Ramos (cell line): ENCODE results near the gene SPATA12.
"Not testable (repeated sequence)": the region's sequence is repeated elsewhere in the genome, so short reads cannot be mapped to it uniquely, and the experiment has no call there.

ENCODE experiments used
- in situ Hi-C: fragments of 300-500 bp; cut with MboI; formaldehyde crosslinking; loops from one replicate; pipeline ENCODE4 v1.14.3; 2022; ENCODE audit warnings: low sequenced_read_pairs; ENCODE audit not compliant: unreplicated experiment

SPATA12 gene

DNA sequence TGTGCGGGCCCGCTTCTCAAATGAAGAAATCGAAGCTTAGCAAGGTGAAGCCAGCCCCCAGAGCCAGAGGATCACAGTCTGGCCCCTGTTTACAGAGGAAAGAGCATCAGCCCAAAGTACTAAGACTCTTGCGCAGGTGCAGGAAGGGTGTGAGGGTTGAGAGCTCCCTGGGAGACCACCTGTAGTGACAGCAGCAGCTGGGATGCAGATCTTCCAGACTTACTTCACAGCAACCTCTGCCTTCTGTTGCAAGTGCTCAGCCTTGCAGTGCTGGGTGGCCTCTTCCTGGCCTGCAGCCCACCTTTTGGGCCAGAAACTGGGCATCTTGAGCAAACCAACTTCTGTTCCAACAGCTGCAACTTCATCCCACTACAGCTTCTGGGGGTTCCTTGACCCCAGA is 19.7 kb downstream of the SPATA12 start:
- in situ Hi-C loops: no loop called here

DNA sequence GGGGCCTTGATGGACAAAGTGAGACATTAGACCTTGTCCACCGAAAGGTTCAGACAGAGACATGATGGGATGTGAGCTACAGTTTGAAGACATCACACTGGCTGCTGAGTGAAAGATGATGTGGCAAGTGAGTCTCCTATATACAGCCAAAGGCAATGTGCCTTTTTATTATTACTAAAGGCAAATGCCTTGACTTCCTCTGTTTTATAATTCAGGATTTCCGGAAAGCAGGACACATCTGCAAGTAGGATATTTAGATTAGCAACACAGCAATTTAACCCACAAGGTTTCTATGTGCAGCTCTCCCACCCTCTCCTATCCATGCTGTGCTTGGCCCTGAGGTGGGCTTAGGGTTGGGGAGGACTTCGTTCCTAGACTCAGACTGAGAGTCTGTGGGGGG is 20.7 kb downstream of the SPATA12 start:
- in situ Hi-C loops: no loop called here

DNA sequence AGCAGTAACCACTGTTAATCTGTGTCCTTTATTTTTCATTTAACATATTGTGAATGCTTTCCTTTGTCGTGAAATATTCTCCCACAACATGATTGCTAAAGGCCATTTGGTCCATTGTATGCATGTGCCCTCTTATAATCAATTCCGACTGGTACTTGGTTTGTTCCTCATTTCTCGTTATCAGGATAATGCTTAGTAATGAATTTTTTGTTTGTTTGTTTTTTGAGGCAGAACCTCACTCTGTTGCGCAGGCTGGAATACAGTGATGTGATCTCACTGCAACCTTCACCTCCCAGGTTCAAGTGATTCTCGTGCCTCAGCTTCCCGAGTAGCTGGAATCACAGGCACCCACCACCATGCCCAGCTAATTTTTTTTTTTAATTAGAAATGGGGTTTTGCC is 22.0 kb downstream of the SPATA12 start:
- in situ Hi-C loops: no loop called here

DNA sequence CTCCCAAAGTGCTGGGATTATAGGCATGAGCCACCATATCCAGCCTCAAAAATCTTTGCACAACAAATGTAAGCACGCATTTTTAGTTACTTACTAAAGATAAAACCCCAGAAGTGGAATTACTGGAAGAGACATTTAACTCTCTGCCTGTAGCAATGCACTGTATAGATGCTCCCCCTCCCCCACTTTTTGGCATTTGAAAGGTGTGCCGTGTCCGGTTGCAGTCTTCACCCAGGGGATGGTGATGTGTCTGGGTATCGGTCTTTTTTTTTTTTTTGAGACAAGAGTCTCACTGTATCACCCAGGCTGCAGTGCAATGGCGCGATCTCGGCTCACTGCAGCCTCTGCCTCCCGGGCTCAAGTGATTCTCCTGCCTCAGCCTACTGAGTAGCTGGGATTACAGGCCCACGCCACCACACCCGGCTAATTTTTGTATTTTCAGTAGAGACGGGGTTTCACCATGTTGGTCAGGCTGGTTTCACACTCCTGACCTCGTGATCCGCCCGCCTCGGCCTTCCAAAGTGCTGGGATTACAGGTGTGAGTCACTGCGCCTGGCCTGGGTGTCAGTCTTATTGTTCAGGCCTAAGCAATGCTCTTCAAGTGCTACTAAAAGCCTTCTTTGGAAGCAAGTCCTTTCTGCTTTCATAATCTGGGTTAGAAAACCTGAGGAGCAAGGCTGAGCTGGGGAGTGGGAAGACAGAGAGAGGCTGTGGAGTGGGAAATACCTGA is 23.0 kb downstream of the SPATA12 start:
- in situ Hi-C loops: not testable (repeated sequence)

DNA sequence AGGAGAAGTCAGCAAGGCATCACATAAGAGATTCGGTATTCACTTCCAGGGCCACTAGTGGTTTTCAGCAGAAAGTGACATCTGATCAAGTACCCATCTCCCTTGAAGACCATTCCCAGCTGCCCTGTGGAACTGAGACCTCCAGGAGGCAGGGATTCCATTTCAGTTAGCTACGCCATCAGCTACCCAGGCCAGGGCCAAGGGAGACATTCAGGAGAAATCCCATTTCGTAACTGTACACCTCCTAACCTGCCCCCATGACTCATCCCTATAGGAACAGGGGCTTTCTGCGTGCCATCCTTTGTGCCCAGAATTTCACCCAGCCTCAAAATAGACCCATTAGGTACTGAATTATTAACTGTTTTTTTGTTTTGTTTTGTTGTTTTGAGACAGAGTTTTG is 24.7 kb downstream of the SPATA12 start:
- in situ Hi-C loops: no loop called here

DNA sequence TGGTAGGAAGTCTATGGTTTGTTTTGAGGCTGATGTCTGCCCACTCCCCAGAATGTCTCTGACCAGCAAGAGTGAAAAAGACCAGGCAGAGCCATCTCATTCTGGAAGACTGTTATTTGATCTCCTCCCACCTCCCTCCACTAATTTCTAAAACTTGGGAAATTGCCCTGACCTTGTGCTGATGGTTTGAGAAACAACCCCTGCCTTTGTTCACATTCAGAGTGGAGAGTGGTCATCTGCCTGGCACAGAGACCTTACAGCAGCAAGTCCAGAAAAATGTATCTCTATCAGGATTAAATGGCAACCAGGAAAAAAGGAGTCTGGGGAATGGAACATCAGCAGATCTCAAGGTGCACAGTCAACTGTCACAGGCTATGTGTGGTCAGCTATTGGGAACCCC is 25.7 kb downstream of the SPATA12 start:
- in situ Hi-C loops: no loop called here

DNA sequence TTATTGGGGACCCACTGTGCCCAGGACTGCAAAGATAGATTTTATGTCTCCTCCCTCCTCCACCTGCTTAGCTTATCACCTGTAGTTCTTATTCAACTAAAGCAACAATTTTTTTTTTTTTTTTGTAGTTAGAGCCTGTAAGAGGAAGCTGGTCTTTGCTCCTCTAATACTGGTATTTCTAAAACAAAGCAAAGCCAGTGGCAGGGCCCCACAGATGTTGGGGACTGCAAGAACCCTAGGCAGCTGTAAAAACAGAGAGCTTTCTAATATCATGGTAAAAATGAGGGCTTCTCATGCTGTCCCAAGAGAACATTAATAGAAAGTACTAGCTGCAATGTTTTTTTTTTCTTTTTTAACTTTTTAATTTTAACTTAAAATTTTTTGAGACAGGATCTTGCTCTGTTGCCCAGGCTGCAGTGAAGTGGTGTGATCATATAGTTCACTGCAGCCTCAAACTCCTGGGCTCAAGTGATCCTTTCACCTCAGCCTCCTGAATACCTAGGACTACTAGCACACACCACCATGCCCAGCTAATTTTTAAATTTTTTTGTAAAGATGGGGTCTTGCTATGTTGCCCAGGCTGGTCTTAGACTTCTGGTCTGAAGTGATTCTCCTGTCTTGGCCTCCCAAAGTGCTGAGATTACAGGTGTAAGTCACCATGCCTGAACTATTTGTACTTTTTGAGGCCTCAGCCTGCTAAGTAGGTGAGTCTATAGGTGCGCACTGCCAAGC is 27.1 kb downstream of the SPATA12 start:
- in situ Hi-C loops: no loop called here

DNA sequence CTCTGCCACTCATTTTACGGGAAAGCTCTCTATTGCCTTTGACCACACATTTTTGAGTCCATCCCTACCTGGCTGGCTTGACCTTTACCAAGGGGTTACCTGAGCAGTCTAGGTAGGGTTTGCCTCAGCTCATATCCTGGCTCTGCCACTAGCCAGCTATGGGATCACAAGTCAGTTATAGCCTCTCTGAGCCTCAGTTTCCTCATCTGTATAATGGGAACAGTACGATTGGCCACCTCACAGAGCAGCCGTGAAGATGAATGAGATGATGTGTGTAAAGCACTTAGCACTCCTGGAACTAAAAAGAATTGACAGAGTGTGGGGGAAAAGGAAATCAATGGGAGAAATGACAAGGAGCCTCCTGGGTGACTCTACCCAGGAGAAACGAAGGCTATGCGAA is 28.0 kb downstream of the SPATA12 start:
- in situ Hi-C loops: no loop called here

DNA sequence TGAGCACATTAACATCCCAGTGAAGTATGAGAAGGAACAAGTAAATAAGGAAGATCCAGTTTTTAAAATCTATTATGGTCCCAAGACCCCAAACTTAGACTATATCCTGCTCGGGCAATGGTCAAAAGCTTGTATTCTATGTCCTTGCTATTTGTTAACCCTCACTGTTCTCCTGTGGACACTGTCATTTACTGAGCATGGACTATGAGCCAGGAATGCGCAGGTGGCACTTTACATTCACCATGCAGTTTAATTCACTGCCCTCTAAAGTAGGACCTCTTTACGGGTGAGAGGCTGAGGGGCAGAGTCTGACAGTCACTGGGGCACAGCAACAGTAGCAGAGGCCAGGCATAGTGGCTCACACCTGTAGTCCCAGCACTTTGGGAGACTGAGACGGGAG is 28.6 kb downstream of the SPATA12 start:
- in situ Hi-C loops: no loop called here

DNA sequence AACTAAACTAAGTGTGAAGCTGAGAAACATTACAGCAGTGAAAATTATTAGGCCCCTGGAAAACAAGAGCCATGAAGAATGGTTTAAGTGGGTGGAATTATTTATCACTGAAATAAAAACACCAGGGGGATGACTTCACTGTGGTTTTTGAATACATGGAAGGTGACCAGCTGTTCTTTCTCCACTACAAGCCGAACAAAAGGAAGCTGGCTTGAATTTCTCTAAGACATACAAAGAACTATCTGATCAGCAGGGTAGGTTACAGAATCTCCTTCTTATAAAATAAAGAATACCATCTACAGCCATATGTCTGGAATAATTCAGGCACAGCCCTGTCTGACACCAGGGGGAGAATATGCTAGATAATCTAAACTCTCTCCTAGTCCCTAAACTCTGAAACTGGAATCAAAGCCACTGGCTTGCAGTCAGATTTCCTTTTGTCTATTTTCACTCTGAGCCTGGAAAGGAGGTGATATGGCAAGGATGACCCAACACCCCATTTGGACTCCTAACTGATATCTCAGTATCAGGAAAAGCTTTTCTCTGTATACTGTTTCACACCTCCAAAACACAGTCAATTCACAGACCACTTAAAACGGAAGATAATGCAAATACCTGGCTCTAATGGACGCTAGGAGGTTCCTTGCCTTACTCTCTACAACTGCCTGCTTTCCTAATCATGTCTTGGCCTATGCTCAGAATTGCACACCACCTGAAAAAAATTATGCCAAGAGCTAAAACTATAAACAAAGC is 31.2 kb downstream of the SPATA12 start:
- in situ Hi-C loops: no loop called here

DNA sequence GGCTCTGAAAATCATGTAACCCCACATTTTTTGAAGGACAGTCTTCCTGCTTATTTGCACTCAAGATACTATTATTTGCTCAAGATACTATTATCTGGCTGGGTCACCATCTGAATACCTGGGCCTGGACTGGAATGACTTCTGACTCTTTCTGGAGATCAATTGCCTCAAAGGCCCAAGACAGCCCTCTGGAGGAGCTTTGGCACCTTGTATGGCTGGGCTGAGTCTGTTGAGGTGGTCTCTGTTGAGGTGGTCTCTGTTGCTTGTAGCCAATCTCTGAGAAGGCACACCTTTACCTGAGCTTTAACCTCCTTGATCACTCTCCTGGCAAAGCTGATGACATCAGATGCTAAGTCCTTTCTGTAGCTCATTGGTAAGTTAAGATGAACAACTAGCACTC is 33.0 kb downstream of the SPATA12 start:
- in situ Hi-C loops: no loop called here

DNA sequence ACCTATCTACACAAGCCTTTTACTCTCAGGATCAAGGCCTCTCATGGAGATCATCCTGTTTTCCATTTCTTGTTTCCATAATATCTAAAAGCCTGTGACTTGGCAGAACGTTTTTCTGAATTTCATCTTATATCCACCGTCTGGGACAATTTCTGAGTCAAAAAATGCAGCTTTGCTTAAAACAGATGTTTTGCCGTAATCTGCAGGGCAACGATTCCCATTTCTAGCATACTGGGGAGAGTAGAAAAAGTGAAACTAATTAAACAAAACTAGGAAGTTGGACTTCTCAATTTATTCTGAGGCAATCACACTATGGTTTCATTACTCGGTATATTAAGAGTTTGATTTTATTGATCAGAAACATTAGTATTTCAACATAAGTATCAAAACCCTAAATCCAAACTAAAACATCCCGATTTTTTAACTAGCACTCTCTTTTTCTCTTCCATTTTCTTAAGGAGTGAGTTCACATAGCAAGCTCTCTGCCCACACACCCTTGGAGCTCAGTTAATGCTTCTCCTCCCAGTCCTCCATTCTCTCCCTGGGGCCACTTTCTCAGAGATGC is 33.6 kb downstream of the SPATA12 start:
- in situ Hi-C loops: no loop called here

DNA sequence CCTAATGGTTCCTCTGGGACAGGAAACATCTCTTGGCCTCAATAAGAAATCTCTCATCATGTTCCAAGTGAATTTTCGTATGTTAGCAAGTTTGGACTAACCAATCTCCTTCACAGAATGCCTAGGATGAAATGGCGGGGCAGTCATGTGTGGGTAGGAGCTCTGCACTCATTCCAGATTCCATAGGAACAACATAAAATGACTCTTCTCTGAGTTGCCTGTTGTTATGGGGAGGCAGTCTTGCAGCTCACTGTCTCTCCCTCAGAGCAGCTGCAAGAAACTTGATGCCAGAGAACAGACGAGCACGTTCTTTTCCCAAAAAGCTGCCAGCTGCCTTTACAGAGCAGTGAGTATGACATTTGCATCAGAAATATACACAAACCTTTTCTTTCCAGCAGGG is 34.1 kb downstream of the SPATA12 start:
- in situ Hi-C loops: no loop called here

DNA sequence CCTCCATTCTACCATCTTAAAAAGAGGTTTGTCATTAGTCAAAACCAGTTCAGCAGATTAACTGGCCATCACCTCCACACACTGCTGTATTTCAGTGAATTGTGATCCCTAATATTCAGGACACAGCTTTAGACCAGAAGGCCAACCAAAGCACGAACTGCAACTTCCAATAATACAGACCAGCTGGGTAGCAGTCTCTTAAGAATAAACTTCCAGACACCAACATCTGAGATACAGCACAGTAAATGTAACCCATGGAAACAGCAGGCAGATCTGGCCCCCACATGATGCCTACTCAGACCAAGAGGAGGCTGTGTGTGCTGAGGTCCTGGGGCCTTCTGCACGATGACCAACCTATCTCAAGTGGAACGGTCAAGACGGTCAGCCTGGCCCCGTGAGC is 34.9 kb downstream of the SPATA12 start:
- in situ Hi-C loops: no loop called here

DNA sequence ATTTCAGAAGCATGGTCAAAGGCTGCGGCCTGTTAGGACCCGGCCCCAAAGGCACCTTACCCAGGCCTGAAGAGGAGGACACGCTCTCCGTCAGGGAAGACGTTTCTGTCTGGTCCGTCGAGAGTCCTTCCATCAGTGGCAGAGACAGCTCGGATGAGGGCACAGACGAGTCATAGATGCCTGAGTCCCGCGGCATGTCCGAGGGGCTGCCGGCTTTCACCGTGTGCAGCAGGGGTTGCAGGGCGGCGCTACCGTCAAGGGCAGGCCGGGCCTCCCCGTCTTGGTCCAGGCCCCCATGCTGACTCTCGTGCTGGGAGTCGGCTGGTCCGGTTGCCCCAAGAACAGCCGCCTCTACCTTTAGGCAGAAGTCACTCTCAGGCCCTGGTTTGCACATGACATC is 37.1 kb downstream of the SPATA12 start:
- in situ Hi-C loops: no loop called here

DNA sequence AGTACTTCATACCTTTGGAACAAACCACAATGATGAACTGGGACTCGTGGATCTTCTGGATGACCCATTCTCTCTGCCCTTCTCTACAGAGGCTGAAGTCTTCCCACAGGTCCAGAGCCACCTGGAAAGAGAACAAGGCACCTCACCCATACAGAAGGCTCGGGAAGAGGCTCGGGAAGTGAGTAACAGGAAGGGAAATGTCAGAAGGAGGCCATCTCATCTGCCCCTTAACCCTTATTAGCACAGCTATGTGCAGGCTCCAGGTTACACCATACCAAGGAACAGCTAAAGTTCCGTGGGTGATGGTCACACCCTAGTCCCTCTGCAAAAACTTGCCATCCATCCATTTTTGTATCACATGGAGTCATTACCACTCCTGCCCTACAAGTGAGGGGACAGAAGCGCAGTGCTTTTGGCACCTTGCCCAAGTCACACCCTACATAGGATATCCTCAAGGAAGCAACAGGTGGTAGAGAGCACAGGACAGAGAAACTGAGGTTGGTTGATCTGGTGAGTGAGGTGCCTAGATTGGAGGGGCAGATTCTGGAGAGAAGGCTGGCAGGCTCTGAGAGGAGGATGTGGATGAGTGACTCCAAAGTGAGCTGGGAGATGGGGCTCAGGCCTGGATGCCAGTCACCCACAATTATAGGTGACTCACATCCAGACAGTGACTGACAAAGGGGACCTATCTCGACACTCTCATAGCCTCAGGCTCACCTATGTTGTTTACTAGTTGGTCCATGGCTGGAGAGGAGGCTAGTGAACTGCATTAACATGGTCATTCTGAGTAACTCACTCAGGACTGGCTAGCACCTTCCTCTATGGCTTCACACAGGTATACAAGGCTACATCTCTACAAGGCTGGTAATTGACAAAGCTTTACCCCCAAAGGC is 38.2 kb downstream of the SPATA12 start:
- in situ Hi-C loops: no loop called here

DNA sequence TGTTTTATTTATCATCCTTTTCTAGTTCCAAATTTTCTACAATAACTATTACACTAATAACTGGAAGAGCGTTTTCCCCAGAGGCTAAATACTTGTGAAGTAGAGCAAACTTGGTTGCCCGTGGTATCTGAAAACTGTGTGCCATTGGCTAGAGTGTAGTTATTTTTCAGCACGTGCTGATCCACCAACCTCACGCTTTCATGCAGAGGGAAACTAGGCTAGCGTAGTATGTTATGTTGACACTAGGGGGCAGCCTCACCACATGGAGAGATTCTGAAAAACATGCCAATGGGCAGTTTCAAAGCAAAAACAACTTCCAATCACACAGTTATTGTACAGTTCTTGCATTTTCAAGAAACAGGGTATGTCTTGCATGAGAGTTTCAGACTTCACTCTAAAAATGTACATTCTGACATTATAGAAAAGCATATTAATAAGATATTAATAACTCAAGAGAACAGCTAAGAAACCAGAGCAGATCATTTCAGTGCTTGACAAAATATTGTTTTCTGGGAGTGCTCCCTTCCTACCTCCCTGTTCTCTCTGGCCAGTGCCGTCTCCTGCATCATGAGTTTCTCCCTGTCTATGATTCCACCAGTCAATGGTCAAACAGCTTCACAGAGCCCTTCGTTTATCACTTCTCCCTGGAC is 39.7 kb downstream of the SPATA12 start:
- in situ Hi-C loops: no loop called here

DNA sequence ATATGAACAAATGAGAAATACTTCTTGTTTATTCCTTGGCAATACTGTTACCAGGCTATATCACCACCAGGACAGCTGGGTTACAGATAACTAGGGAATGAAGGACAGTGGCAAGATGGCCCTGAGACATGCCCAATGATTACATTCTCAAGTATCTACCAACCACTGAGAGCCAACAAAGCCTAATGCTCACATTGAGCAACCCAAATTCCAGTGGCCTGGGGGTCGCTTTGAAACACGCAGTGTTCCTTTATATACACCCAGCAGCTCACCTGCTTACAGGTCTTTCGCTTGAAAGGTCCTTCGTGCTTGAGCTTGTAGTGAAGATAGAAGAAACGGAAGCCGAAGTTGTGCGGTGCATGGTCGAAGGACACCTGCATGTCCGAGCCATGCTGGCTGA is 45.1 kb downstream of the SPATA12 start:
- in situ Hi-C loops: no loop called here

DNA sequence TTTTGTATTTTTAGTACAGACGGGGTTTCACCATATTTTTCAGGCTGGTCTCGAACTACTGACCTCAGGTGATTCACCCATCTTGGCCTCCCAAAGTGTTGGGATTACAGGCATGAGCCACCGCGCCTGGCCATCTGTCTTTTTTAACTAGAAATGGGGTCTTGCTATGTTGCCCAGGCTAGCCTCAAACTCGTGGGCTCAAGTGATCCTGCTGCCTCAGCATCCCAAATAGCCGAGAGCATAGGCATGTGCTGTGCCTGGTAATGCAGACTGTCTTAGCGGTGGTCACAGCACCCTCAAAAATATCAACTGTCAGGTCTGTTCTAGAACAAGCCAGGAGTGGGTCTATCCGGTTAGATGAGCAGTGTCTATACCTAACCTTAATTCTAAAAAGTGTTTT is 48.2 kb downstream of the SPATA12 start:
- in situ Hi-C loops: no loop called here
